Astrocyte of the spinal cord (primary cell): ENCODE results near the gene KRTAP5-10.
"Not testable (repeated sequence)": the region's sequence is repeated elsewhere in the genome, so short reads cannot be mapped to it uniquely, and the experiment has no call there.

Experiments used
- DNase-seq: peaks from one replicate; pipeline ENCODE4 v3.0.0; 2011; ENCODE audit warnings: low read depth, low spot score
- H3K4me3 ChIP-seq: 2 replicates; pipeline ENCODE4 v1.5.1; 2011; ENCODE audit warnings: low read depth, mild to moderate bottlenecking, low read length, moderate library complexity
- in situ Hi-C: cut with HindIII; loops from 2 replicates; pipeline ENCODE4 v1.10.0; 2017; ENCODE audit warnings: low sequenced_read_pairs
- TF ChIP-seq, protein P1 (sequence below): IDR thresholded peaks from 2 replicates; pipeline ENCODE4 v1.5.1; 2012; ENCODE audit warnings: low read depth, mild to moderate bottlenecking, low read length, inconsistent platforms

KRTAP5-10 gene

DNA sequence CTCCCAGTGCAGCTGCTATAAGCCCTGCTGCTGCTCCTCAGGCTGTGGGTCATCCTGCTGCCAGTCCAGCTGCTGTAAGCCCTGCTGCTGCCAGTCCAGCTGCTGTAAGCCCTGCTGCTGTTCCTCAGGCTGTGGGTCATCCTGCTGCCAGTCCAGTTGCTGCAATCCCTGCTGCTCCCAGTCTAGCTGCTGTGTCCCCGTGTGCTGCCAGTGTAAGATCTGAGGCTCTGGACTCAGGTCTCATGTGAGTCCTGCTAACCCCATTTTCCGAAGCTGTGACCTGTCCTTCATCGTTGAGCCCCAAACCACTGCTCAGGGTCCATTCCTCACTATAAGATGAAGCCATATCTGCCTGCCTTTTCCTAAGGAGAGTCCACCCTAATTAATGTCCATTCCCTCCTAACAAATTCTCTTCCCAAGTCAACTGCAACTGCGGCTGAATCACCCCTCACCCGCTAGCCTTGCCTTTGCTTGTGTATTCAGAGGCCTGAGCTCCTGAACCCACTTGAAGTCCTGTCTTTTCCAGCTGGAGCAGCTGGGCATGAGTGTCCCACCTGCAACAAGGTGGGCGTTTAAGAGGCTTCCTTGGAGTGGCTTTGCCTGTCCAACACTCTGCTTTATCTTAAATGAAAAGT lies 37.7 kb upstream of the KRTAP5-10 start:
- no peak overlapping the region for H3K4me3 ChIP-seq
- TF ChIP-seq, protein P1, sequence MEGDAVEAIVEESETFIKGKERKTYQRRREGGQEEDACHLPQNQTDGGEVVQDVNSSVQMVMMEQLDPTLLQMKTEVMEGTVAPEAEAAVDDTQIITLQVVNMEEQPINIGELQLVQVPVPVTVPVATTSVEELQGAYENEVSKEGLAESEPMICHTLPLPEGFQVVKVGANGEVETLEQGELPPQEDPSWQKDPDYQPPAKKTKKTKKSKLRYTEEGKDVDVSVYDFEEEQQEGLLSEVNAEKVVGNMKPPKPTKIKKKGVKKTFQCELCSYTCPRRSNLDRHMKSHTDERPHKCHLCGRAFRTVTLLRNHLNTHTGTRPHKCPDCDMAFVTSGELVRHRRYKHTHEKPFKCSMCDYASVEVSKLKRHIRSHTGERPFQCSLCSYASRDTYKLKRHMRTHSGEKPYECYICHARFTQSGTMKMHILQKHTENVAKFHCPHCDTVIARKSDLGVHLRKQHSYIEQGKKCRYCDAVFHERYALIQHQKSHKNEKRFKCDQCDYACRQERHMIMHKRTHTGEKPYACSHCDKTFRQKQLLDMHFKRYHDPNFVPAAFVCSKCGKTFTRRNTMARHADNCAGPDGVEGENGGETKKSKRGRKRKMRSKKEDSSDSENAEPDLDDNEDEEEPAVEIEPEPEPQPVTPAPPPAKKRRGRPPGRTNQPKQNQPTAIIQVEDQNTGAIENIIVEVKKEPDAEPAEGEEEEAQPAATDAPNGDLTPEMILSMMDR = no peak
- no peak for DNase-seq
- in situ Hi-C loops = no loop called here

DNA sequence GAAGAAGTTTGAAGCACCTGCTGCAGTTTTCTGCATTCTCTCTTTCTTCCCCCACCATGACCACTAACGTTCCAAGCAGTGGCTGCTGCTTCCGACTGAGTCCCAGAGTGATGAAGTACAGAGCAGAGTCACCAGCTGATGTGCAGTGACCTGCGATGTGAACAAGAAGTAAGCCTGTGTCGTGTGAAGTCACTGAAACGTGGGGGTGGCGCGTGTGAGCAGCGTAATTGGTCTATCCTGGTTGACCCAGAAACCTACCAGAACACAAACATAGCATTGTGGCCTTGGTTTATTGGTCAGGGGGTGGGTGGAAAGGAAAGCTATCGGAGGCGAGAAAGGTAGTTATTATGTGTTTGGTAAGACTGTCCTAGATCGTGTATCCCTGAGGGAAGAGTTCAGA lies 34.8 kb upstream of the KRTAP5-10 start:
- in situ Hi-C loops = no loop called here
- no peak for DNase-seq
- H3K4me3 ChIP-seq = no peak overlapping the region
- TF ChIP-seq, protein P1 = no peak

DNA sequence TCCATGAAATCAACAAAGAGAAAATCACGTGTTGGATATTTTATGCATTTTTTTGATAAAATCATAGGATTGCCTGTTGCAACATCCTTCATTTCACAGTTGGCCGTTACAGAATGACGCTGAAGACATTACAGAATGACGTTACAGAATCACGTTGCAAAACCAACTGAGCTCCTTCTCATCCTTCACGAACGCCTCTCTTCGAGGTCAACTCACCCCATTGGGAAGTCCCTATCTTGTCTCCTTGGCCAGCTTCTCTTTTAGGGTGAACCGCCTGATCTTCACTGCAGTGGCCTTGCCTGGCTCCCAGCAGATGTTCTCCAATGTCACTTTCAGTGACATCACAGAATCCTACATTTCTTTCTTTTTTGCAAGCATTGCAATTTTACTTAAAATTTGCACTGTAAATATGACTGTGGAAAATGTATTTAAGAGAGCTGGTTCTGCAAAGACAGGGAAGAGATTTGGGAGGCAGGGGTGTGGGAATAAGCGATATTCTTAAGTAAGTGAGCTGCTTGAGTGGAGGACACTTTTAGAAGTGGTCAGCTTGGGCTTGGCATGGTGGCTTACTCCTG lies 33.2 kb upstream of the KRTAP5-10 start:
- no peak for DNase-seq
- in situ Hi-C loops = no loop called here
- TF ChIP-seq, protein P1 = no peak
- no peak overlapping the region for H3K4me3 ChIP-seq

DNA sequence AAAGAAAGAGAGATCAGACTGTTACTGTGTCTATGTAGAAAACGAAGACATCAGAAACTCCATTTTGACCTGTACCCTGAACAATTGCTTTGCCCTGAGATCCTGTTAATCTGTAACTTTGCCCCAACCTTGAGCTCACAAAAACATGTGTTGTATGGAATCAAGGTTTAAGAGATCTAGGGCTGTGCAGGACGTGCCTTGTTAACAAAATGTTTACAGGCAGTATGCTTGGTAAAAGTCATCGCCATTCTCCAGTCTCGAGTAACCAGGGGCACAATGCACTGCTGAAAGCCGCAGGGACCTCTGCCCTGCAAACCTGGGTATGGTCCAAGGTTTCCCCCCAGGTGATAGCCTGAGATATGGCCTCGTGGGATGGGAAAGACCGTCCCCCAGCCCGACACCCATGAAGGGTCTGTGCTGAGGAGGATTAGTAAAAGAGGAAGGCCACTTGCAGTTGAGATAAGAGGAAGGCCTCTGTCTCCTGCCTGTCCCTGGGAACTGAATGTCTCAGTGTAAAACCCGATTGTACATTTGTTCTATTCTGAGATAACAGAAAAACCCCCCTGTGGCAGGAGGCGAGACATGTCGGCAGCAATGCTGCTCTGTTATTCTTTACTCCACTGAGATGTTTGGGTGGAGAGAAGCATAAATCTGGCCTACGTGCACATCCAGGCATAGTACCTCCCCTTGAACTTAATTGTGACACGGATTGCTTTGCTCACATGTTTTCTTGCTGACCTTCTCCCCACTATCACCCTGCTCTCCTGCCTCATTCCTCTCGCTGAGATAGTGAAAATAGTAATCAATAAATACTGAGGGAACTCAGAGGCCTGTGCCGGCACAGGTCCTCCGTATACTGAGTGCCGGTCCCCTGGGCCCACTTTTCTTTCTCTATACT lies 30.4 kb upstream of the KRTAP5-10 start:
- DNase-seq, in situ Hi-C loops: not testable (repeated sequence)

DNA sequence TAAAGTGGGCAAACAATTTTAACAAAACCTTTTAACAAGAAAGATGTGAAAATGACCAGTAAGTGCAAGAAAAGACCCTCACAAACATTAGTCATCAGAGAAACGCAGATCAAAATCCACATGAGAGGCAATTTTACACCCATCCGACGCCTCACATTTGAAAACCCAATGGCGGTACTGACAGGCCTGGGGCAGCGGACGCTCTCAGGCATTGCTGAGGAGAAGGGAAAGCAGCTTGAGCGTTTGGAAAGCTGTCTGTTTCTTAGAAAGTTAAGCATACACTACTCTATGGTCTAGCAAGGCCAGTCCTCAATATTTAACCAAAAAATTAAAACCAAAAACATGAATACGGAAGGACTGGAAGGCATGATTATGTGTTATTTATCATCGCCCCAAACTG lies 29.5 kb upstream of the KRTAP5-10 start:
- no peak for DNase-seq
- in situ Hi-C loops = no loop called here
- no peak overlapping the region for H3K4me3 ChIP-seq
- TF ChIP-seq, protein P1 = no peak

More for the DNA sequence above, 30.4 kb upstream of the KRTAP5-10 start:
- H3K4me3 ChIP-seq = not testable (repeated sequence)

DNA sequence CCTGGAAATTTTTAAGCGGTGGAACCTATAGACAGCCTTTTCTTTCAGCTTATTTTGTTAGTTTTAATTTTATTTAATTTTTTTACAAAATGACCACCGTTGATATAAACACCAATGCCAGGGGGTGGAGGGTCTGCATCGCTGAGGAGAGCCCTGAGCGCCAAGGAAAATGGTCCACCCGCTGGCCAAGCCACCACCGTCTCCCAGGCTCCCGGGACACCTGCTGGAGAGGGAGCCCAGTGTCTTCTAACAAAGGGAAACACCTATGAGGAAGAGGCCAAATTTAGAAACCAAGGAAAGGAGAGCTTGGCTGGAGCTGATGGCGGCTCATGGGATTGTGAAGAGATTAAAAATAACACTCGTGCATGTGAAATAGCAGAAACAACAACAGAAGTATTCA lies 27.8 kb upstream of the KRTAP5-10 start:
- TF ChIP-seq, protein P1 = no peak
- in situ Hi-C loops = no loop called here
- no peak overlapping the region for H3K4me3 ChIP-seq
- DNase-seq = no peak

DNA sequence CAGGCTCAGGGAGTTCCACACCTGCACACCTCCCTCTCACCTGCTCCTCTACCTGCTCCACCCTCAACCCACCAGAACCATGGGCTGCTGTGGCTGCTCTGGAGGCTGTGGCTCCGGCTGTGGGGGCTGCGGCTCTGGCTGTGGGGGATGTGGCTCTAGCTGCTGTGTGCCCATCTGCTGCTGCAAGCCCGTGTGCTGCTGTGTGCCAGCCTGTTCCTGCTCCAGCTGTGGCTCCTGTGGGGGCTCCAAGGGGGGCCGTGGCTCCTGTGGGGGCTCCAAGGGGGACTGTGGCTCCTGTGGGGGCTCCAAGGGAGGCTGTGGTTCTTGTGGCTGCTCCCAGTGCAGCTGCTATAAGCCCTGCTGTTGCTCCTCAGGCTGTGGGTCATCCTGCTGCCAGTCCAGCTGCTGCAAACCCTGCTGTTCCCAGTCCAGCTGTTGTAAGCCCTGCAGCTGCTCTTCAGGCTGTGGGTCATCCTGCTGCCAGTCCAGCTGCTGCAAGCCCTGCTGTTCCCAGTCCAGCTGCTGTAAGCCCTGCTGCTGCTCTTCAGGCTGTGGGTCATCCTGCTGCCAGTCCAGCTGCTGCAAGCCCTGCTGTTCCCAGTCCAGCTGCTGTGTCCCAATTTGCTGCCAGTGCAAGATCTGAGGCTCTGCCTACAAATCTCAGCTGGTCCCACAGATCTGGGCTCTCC lies 27.2 kb upstream of the KRTAP5-10 start, which contains the start of gene KRTAP5-8:
Gene KRTAP5-8, plus strand, starts transcription at position 49 of the 689 bp plus-strand sequence. Its CDS starts 31 bp downstream, at position 80.
- H3K4me3 ChIP-seq, in situ Hi-C loops, DNase-seq: not testable (repeated sequence)
